Activated CD8-positive, alpha-beta T cell treated with anti-CD3 and anti-CD28 coated beads for 36 hours (primary cell): Measurements from ENCODE around the gene FAM237B. TPM values are rescaled to one million over a fixed set of nuclear protein-coding genes. Genes with fewer than 3 reads are reported as not detected.

Experiments used
- ATAC-seq: fragments of 200-7000 bp; cut with Tn5 transposase; one replicate; pipeline ENCODE4 v1.10.0; 2021; ENCODE audit warnings: mild to moderate bottlenecking, moderate library complexity
- CTCF ChIA-PET: fragments of 350-600 bp; sonication (Branson Sonifier 250); formaldehyde crosslinking; loops from one replicate; lab custom pipeline; 2021; ENCODE audit warnings: antibody characterized with exemption; lab: Charles Lee
- POLR2A ChIA-PET: fragments of 350-600 bp; sonication (Branson Sonifier 250); formaldehyde crosslinking; loops from one replicate; lab custom pipeline; 2021; ENCODE audit warnings: antibody characterized with exemption; lab: Charles Lee
- DNase-seq: peaks from one replicate; pipeline ENCODE4 v3.0.0-alpha.2; 2020
- H3K27ac Mint-ChIP-seq: one replicate; pipeline ENCODE4 v1.8.0; 2021; ENCODE audit warnings: mild to moderate bottlenecking, mixed read lengths
- H3K27me3 Mint-ChIP-seq: one replicate; pipeline ENCODE4 v1.8.0; 2021; ENCODE audit warnings: mixed read lengths
- H3K36me3 Mint-ChIP-seq: one replicate; pipeline ENCODE4 v1.8.0; 2021; ENCODE audit warnings: low read depth, mixed read lengths
- H3K4me1 Mint-ChIP-seq: one replicate; pipeline ENCODE4 v1.8.0; 2021; ENCODE audit warnings: low read depth, mixed read lengths
- H3K4me3 Mint-ChIP-seq: one replicate; pipeline ENCODE4 v1.8.0; 2021; ENCODE audit warnings: mild to moderate bottlenecking, moderate library complexity, mixed read lengths
- H3K9me3 Mint-ChIP-seq: one replicate; pipeline ENCODE4 v1.8.0; 2021; ENCODE audit warnings: mixed read lengths
- CTCF ChIP-seq: fragments of 200-600 bp; IDR thresholded peaks from one replicate; pipeline ENCODE4 v1.8.0; 2022; ENCODE audit warnings: antibody characterized with exemption, mild to moderate bottlenecking
- intact Hi-C: fragments of 100-400 bp; cut with micrococcal nuclease; formaldehyde crosslinking; loops from one replicate; pipeline ENCODE4 v1.10.0; 2022
- total RNA-seq, 2 experiments: library from RNA; stranded (reverse); gene quantifications; one replicate each; pipeline ENCODE4 v1.2.3, GENCODE V29; 2021

Gene FAM237B
- total RNA-seq, 2 experiments from 2014 or later = not detected

DNA sequence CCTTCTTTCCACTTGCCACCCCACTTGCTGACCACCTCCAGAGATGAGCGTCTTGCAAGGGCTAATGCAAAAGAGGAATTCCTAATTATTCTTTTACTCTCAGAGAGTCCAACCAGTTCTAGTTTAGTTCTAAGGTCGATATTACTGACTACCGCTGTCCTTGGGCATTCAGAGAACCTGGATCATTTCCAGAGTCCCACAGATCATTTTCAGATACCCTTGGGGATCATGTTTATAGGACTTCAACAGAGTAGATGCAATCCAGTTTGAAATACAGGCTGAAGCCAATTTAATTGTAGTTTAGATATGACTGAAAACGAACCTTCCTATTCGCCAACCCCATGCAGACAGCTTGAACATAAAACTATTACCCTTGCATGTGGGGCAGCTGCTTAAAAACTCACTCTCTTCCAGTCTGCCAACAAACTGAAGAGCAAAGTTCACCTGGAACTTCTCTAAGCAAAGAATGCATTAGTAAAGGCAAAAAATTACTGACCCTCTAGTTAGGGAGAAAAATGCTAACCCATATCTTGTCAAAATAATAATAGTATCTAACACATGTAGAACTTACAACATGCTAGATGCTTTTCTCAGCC lies 53.7 kb downstream of the FAM237B start:
- ChIA-PET CTCF (no interaction called here), POLR2A (no interaction called here)
- Mint-ChIP-seq H3K27me3 (peaks cover 13% of the 10 kb centered on the region), H3K4me1 (no peaks in the 10 kb centered on the region), H3K27ac (no peak overlapping the region), H3K36me3 (no peaks in the 10 kb centered on the region), H3K9me3 (no peaks in the 10 kb centered on the region), H3K4me3 (no peak overlapping the region)
- no peak for DNase-seq
- TF ChIP-seq CTCF = no peak
- intact Hi-C loops = no loop called here
- no peak for ATAC-seq

GRCh38 chr7:90266808-90267207 lies 54.3 kb downstream of the FAM237B start:
- CTCF ChIA-PET = no interaction called here
- no peak for TF ChIP-seq CTCF
- intact Hi-C loops = no loop called here
- Mint-ChIP-seq H3K4me3 (no peak overlapping the region), H3K9me3 (no peaks in the 10 kb centered on the region), H3K36me3 (no peaks in the 10 kb centered on the region), H3K4me1 (no peaks in the 10 kb centered on the region), H3K27me3 (peaks cover 13% of the 10 kb centered on the region), H3K27ac (no peak overlapping the region)
- POLR2A ChIA-PET = no interaction called here
- DNase-seq (no peak), ATAC-seq (no peak)

Other genes starting within 250 kb of the FAM237B start
- under 1 TPM; 0.27 to 0.51 TPM for gene STEAP1, start 166.8 kb downstream of the FAM237B start, total RNA-seq
- gene STEAP2, start 109.6 kb downstream of the FAM237B start, total RNA-seq = not detected
- under 1 TPM; 0.07 to 0.69 TPM for gene CFAP69, start 76.1 kb downstream of the FAM237B start, total RNA-seq
- gene GTPBP10, start 25.4 kb upstream of the FAM237B start, total RNA-seq = 10 to 100 TPM; 47.9 to 48.1 TPM
- 1 to 10 TPM; 3.9 to 4.3 TPM for gene CLDN12, start 82.2 kb upstream of the FAM237B start, total RNA-seq
- gene PTTG1IP2, start 148.3 kb upstream of the FAM237B start, total RNA-seq = not detected